ENCODE data around the gene FEN1.

FEN1 gene

GRCh38 chr11:61795459-61795858 is 2.7 kb downstream of the FEN1 start:
- no peak for DNase-seq (ENCODE audit: low read depth)

DNA sequence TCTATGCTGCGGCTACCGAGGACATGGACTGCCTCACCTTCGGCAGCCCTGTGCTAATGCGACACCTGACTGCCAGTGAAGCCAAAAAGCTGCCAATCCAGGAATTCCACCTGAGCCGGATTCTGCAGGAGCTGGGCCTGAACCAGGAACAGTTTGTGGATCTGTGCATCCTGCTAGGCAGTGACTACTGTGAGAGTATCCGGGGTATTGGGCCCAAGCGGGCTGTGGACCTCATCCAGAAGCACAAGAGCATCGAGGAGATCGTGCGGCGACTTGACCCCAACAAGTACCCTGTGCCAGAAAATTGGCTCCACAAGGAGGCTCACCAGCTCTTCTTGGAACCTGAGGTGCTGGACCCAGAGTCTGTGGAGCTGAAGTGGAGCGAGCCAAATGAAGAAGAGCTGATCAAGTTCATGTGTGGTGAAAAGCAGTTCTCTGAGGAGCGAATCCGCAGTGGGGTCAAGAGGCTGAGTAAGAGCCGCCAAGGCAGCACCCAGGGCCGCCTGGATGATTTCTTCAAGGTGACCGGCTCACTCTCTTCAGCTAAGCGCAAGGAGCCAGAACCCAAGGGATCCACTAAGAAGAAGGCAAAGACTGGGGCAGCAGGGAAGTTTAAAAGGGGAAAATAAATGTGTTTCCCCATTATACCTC is 3.3 kb downstream of the FEN1 start:
- DNase-seq (ENCODE audit: low read depth), result no peak

- peak; percentile 82 for DNase-seq (ENCODE audit: low read depth)
These were observed 4.7 kb downstream of the FEN1 start for GRCh38 chr11:61797263-61797944.

DNA sequence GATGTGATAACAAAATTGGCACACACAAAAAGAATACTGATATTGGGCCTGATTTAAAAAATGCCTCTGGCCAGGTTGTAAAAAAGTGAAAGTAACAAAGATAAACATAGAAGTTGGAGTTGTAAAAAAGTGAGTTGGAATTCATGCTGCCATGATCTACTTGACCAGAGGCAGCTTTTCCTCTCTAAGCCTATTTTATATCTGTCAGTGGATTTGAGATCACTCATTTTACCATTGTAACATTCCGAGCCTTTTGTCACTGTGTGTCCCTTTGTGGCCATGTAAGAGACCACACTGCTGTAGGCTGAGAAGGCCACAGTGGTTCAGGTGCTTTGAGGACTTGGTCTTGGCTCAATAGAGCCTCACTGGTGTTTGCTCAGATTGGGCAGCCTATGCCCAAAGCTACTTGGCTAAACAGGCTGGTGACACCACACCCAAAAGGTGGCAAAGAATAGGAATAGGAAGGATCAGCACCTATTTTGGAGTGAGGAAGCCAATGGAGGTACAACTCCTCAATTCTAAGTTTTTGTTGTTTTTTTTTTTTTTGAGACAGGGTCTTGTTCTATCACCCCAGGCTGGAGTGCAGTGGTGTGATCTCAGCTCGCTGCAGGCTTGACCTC is 7.1 kb downstream of the FEN1 start:
- DNase-seq (ENCODE audit: low read depth), result no peak

- no peak for DNase-seq (ENCODE audit: low read depth)
These were observed 7.9 kb downstream of the FEN1 start for GRCh38 chr11:61800331-61801281.

DNA sequence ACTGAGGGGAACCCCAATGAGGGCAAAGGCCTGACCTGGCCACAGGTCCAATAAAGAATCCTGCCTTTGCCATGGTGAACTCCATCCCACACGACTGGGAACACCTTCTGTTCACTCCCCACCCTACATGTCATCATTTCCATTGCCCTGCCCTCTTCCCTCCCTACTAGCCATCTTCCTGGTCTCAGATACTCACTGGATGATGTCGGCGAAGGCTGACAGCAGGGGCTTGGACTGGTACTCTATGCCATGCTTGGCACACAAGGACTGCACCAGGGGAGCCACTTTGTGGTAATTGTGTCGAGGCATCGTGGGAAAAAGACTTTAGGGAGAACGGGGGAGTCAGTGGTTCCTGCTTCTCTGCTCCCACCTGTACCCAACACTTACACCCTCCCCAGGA is 9.9 kb downstream of the FEN1 start:
- DNase-seq (ENCODE audit: low read depth), result no peak

DNA sequence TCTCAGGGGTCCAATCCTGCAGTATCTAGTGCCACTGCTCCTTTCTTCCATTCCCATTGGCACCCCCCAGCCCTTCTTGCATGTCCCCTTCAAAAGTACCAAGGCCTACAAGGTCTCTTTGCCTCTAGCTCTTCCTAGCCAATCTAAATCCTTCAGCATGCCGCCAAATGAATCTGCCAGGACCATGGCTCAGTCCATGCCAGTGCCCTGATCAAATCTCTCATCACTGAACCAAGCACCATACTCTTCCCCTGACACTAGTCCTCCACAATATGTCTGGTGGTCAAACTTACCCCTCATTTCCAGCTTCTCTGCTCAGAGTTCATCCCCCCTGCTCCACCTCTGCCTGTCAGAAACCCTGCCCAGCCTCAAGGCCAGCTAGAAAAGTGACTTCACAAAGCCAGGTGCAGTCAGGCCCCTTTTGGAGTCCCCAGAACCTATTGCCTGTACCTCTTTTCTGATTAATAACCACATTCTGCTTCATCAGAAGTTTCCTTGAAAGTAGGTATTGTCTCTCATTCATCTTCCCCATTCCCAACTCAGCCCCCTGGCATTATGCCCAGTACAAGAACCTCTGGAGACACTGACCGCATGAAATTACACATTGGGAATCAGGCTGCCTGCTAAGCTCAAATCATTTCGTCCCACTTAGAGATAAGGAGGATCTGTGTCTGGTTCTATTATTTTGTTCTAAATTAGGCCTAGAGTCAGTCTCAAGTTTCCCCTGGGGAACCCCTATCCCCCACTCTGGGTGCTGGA is 11.4 kb downstream of the FEN1 start:
- no peak for DNase-seq (ENCODE audit: low read depth)

DNA sequence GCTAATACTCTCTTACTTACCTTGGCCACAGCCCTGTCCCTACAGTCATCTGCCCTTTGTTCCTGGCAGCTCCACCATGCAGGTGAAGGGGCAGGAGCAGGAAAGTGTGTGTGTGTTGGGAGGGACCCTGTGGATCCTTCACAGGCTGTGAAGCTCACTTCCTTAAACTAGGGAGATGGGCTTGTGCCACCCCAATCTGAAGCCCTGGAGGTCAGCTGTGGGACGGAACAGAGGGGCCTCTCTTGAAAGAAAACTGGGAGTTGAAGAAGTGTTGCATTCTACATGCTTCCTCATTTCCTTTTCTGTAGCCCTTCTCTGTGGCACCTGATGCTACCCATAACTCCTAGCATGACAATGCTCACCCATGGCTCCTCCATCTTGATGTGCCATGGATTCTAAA is 12.4 kb downstream of the FEN1 start:
- no peak for DNase-seq (ENCODE audit: low read depth)

- no peak for DNase-seq (ENCODE audit: low read depth)
These were observed 14.1 kb downstream of the FEN1 start for GRCh38 chr11:61806785-61807184.

- no peak for DNase-seq (ENCODE audit: low read depth)
These were observed 18.0 kb downstream of the FEN1 start for GRCh38 chr11:61810671-61811175.

- no peak for DNase-seq (ENCODE audit: low read depth)
These were observed 19.1 kb downstream of the FEN1 start for GRCh38 chr11:61811831-61812230.

DNA sequence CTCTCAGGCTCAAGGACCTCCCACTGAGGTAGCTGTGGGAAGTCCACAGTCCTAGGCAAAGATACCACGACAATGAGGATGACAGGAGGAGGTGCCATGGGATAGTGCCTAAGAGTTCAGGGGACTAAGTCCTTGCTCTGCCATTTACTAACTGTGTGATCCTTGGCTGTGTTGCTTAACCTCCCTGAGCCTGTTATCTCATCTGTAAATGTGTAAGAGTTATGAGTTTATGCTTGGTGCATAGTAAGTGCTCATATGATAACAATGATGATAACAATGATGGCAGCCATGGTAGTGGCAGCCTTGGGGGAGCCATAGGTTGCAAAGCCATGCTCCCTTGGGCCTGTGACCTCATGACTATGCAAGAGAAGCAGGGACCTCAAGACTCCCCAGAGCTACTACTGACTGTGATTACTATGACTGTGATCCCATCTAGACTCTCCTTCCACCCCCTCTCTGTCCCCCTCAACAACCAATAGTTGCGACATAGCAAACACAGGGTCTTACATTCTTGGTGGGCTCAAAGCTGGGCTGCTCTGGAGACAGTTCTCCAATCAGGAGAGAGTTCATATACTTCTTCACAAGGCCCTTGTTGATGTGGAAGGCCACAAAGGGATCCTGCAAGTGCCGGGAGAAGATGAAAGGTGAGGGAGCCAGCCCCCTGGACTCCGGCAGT is 20.2 kb downstream of the FEN1 start:
- DNase-seq (ENCODE audit: low read depth), result no peak

DNA sequence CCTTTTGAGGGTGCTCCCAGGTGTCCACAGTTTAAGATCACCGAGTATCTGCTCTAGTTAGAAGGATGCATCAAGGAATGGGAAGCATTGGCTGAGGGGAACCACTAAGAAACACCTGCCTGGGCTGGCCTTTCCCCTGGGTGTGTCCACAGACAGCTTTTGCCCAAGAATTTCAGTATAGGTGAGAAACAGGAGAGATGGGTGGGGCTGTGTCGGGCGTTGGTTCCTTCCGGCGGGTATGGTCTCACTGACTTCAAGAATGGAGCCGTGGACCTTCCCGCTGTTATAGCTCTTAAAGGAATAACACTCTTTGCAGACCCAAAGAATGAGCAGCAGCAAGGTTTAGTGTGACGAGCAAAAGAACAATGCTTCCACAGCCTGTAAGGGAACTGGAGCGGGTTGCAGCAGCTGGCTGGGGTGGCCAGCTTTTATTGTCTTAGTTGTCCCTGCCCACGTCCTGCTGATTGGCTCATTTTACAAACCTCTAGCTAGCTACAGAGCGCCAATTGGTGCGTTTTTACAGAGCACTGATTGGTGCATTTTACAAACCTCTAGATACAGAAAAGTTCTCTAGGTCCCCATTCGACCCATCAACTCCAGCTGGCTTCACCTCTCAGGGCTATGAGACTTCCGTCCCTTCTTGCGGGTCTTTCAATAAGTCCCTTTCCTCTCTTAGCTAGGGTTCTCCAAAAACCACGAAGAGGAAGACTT is 21.7 kb downstream of the FEN1 start:
- DNase-seq (ENCODE audit: low read depth), result no peak

DNA sequence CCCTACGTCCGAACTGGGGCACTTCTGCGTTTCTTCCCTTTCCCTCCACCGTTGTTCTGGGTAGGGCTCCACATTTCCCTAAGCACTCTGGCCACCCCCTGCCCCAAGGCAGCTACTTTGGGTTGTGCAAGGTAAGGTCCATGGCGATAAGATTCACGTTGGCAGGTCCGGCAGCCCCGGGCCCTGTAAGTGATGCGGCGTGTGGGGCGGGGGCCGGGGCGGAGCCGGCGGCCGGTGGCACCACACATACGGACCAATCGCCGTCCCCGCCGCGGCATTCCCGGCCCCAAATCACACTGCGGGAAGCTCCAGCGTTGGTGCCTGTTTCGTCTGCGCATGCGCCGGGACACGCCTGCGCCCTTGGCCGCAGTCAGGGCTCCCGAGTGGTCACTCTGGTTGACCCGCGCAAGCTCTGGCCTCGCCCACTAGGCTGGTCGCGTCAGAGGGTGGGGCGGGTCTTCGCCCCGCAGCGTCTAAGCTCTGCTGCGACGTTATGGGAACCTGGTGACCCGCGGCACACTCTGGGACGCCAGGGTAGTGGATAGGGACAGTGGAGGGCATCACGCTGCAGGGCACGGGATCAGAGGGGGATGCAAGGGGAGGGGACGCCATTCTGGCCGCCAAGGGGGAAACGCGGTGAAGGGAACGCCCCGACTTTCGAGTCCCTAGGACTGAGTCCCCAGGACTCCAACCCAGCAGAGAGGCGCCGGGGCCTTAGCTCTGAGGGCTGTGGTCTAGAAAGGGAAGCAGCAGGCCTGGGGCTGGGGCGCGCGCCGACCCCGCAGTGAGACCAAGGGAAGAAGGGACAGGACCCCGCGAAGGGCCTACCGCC is 22.5 kb downstream of the FEN1 start:
- peak; percentile 97 for DNase-seq (ENCODE audit: low read depth)

DNA sequence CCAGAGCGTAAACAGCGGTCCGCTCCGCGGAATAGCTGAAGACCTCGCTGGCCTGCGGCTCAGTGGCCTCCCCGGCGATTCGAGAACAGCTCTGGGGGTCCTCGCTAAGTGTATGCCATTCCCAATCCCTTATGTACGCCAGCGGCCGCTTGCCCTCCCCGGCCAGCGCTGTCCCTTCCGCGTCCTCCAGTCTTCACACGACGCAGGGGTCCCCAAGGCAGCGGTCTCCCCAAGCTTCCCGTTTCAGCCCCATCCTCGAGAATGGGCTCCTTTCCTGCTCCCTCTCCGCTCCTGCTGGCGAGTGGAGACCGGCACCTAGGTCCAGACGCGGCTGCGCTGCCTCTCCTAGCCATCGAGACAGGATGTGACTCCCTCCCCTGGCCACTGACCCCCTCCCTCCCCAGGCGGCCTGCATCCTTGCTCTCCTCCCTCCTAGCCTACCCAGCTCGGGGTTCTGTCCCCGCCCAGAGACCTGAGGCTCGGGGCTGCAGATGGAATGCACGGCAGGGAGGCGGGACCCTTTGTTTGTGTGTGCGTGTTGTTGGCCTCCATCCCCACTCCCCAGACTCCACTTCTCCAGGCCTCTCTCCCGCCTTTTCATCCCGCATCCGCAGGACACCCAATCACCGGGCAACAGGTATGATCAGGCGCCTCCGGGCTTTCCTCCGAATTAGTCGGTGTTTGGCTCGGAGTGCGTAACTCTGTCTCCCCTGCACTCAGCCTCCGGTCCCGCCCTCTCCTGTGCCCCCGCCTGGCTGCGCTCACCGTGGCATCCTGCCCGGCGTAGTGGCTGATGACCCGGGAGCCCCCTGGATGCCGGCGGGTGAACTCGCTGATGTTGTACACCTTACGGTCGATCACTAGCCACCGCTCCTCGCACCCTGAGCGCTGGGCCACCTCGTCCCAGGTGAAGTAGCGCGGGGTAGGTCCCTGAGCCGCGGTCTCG is 23.4 kb downstream of the FEN1 start:
- peak; percentile 50 for DNase-seq (ENCODE audit: low read depth)

- peak; percentile 91 for DNase-seq (ENCODE audit: low read depth)
These were observed 24.2 kb downstream of the FEN1 start, which contains the start of gene FADS1 for GRCh38 chr11:61816736-61817455. FADS1 (minus strand) TSS chr11:61817003; CDS start chr11:61816929, 74 bp downstream.

DNA sequence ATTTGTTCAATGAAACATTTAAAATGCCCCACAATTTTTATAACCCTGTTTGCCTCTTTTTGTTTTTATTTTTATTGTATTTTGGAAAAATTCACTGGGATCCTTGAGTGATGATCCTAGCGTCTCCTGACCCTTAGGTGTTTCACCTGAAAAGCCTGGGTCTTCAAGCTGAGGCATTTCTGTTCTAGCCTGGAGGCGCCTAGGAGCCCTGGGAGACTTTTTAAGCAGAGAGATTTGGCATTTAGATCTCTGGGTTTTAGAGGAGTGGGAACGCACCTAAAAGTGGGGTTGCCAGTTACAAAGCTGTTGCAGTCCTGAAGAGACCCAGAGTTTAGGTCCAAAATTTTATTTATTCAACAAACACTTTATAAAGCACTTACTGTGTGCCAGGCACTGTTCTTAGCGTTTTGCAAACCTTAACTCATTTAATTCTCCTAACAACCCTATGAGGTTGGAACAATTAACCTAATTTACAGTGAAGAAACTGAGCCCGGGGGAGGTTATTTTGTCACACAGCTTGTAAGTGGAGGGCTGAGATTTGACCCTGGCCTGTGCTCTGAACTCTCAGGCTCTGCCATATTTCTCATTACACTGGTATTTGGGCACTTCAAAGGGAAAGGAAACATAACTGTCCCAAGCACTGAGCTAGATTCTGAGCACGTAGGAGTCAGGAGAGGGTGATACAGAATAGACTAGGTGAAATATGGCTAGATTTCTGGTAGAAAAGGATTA is 24.9 kb downstream of the FEN1 start:
- DNase-seq (ENCODE audit: low read depth), result no peak

Measured in fibroblast of the conjunctiva (primary cell).